ENCODE results near the gene PRMT7.

The PRMT7 gene

DNA sequence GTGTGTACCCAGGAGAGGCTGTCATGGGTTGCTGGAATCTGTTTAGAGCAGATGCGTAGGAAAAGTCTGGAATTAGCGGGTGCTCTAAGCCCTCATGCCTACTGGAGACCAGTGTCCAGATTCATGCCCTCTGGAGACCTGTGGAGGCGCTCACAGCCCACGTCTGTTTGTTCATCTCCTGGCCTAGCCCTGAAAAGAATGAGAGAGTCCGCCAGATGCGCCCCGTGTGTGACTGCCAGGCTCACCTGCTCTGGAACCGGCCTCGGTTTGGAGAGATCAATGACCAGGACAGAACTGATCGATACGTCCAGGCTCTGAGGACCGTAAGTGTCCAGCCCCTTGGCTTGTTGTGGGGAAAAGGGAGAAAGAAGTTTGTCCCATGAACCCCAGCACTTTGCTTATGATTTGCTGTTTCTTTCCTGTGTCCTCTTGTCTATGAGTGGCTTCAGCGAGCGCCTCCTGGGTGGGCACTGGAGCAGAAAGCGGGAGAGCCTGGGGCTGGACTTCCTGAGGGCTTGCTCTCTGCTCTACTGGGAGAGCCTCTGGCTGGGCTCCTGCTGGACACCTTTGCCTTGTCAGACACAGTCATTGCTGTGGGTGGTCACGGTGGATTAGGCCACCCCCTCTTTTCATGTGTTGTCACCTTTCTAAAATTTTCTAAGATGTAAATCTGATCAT, 35.3 kb downstream of the PRMT7 start:
- in situ Hi-C loops (cut with HindIII; ENCODE audit: low sequenced_read_pairs): no loop called here

DNA sequence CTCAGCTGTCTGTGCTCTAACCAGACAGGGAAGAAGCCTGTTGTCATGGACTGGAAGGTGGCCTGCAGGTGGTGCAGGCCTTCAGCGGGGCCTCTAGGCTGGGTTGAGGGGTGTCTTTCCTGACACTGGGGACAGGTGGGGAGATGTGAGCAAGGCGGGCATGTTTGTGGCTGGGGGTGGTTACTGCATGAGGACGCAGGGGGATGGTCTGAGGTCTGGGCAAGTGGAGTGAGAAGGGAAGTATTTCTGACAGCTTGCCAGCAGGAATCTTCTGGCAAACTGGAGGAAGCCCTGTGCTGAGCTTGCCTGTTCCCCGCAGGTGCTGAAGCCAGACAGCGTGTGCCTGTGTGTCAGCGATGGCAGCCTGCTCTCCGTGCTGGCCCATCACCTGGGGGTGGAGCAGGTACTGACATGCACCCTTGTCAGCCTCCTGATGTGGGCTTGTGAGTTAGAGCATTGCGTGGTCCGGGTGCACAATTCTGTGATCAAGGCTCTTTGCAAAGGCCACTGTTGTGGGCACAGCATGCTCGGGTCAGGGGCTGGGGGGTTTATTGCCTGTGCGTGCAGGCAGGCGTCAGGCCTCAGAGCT, 36.2 kb downstream of the PRMT7 start:
- in situ Hi-C loops (cut with HindIII; ENCODE audit: low sequenced_read_pairs): no loop called here

DNA sequence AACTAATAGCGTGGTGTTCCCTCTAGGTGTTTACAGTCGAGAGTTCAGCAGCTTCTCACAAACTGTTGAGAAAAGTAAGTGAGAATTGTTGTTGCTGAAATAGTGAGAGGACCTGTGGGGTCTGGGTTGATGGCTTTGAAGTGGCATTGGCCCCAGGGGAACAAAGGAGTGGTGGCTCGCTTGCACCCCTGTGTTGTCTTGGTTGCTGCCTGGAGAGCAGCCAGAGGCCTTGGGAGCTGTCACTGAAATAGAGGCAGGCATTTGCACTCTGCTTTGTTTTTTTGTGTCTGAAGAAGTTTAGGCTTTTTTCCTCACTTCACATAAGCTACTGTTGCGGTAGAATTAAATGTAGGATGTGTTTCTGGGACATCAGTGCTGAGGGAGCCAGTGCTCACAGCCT, 36.8 kb downstream of the PRMT7 start:
- in situ Hi-C loops (cut with HindIII; ENCODE audit: low sequenced_read_pairs): no loop called here

DNA sequence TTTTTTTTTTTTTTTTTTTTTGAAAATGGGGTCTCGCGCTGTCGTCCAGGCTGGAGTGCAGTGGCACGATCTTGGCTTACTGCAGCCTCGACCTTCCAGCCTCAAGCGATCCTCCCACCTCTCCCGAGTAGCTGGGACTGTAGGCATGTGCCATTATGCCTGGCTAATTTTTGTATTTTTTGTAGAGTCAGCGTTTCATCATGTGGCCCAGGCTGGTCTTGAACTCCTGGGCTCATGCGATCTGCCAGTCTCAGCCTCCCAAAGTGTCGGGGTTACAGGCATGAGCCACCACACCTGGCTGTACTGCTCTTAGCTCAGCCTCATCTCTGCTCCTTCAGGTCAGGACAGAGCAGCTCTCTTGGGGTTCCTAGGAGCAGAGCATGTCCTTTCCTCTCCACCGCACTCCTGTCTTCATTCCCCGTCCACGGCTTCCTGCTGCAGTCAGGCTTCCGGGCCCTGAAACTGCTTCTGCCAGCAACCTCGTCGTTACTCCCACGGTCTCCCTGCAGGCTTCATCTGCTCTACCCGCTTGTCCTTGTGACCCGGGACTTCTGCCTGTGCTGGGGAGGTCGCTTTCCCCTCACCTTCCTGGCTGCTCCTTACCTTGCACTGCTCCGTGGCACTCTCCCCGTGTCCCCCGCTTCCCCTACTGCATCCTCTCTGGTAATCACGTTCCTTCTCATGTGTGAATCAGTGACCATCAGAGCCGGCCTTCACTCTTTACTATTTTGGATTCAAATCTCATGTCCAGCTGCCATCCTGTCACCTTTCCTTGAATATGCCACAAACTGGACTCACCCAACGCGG, 38.0 kb downstream of the PRMT7 start:
- in situ Hi-C loops (cut with HindIII; ENCODE audit: low sequenced_read_pairs): no loop called here

DNA sequence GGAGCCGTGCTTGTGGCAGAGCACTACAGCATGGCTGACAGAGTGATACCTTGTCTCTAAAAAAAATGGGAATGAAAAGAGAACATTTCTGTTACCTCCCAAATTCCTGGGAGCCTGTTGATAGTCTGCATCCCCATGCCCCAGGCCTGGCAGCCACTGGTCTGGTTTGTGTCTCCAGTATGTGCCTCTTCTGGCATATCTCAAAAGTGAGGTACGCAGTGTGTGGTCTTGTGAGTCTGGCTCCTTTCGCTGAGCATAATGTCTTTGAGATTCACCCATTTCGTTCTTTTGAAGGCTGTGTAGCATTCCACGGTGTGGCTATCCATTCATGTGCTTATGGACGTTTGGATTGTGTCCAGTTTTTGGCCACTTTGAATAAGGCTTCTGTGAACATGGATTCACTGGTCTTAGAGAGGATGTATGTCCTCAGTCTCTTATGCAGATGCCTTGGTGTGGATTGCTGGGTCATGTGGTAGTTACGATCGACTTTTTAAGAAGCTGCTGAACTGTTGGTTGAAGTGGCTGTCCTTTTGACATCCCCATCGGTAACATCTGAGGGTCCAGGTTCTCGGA, 39.1 kb downstream of the PRMT7 start:
- in situ Hi-C loops (cut with HindIII; ENCODE audit: low sequenced_read_pairs): no loop called here

DNA sequence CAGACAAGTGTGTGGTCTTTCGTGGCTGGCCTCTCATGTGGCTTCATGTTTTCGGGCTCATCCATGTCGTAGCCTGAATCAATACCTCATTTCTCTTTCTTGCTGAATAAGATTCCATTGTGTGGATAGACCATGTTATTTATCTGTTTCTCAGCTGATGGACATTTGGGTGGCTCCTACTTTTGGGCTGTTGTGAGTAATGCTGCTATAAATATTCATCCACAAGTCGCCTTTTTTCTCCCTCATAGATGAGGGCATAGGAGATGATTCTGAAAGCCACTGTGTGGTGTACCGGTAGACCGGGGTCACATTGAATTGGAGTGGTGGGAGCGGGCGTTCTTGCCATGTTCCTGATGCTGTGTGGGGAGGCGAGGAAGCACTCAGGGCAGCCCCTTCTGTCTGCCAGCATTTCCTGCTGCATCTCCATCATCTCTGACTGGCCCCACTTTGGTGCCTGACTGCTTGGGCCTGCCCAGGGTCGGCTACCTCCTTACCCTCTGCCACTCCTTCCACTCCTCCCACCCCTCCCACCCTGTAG, 40.1 kb downstream of the PRMT7 start:
- in situ Hi-C loops (cut with HindIII; ENCODE audit: low sequenced_read_pairs): no loop called here

DNA sequence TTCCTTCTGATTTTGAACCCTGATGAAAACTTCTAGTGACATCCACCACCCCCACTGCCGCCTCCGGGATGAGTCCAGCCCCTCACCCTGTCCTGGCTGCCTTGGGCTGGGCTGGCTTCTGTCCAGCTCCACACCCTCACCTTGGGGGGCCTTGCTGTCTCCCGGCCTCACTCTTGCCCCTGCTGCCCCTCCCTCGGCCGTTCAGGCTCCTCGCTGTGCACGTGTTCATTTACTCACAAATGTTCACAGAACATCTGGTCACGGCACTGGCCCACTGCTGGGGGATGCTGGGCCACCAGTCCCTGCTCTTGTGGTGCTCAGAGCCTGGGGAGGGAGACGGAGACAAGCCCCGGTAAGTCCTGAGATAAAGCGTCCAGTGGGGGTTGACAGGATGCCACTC, 40.6 kb downstream of the PRMT7 start:
- in situ Hi-C loops (cut with HindIII; ENCODE audit: low sequenced_read_pairs): no loop called here

DNA sequence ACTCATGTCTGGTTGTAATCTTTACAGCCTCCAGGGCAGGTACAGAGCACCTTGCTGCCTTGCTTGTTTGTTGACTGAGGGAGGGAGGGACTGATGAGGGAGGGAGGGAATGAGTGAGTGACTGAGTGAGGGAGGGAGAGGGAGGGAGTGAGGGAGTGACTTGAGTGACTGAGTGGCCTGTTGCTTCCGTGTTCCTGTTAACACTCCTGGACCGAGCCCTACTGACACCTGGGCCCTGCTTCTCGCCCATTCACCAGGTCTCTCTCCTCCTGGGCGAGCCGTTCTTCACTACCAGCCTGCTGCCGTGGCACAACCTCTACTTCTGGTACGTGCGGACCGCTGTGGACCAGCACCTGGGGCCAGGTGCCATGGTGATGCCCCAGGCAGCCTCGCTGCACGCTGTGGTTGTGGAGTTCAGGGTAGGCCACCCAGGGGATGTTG, 41.2 kb downstream of the PRMT7 start:
- in situ Hi-C loops (cut with HindIII; ENCODE audit: low sequenced_read_pairs): no loop called here

DNA sequence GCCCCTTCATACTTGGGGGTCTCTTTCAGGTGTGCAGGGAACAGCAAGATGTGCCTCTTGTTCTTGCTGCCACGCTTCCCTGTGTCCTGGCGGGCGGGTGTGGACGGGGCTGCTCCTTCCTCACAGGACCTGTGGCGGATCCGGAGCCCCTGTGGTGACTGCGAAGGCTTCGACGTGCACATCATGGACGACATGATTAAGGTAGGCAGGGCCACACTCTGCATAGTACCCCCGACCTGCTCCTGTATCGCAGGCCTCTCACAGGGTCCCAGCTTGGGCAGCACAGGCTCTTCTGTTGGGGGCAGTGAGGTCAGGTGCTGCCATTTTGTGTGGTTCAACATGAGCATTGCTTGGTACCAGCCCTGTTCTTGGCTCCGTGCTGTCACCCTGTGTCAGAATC, 42.5 kb downstream of the PRMT7 start:
- in situ Hi-C loops (cut with HindIII; ENCODE audit: low sequenced_read_pairs): no loop called here

DNA sequence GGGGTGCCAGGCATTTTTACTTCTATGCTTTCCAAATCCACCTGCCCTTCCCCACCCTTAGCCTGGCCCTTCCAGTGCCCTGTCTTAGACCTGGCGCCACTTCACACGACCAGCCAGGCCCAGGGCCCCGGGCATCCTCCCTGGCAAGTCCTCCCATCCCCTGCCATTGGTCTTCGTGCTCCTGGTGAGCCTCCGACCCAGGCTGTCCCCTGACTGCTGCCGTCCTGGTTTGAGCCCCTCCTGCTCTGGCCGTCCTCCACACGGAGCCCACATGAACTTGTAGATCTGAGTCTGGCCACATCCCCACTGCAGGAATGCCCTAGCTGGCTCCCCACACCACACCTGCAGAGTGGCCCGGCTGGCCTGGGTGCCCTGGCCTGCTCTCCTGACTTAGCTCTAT, 44.0 kb downstream of the PRMT7 start:
- in situ Hi-C loops (cut with HindIII; ENCODE audit: low sequenced_read_pairs): no loop called here

DNA sequence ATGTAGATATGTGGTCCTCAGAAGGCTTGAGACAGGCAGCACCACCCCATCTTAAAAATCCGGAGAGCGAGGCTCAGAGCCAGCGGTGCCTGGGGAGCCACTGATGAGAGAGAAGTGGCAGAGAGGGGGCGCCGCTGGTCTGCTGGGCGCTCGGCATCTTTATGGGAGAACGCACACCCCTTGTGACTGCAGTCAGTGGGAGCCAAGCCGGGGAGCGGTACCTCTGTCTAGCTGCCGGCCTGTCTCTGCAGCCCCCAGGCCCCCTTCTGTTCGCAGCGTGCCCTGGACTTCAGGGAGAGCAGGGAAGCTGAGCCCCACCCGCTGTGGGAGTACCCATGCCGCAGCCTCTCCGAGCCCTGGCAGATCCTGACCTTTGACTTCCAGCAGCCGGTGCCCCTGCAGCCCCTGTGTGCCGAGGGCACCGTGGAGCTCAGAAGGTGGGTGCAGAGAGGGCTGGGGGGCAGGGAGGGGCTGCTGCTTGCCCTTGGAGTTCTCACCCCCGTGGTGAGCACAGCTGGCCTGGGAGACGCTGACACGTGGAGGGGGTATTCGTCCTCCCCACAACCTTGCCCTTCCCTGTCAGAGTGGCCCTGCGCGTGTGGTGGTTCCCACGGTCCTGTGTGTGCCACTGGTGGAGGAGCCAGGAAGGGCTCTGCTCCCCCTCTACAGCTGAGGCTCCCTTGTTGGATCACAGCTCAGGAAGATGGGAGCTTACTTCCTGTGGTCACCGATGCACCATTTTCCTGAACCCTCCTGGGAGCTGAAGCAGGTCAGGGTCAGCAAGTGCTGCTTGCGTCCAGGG, 44.8 kb downstream of the PRMT7 start:
- in situ Hi-C loops (cut with HindIII; ENCODE audit: low sequenced_read_pairs): no loop called here

DNA sequence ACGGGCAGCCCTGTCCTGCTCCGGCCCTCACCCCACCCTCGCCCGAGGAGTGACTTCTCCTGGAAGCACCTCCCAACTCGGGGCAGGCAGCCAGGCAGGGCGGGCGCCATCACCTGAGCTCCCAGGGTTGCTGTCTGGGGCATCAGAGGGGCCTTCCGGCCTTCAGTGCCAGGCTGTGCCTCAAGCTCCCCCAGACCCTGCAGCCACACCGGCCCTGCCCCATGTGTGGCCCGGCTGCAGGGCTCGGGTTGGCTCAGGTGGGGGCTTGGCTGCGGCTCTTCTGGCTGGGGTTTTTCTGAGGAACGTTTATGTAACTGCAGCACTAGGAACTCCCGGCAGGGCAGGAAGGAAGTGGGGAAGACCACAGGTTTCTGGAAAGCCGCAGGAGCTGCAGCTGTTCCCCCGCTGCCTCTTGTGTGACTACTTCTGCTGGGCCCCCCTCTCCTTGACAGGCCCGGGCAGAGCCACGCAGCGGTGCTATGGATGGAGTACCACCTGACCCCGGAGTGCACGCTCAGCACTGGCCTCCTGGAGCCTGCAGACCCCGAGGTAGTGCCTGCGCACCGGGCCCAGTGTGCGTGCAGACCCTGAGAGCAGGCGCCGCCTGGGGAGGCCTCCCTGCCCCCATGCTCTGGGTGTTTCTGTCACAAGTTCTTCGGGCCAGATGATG, 45.6 kb downstream of the PRMT7 start:
- in situ Hi-C loops (cut with HindIII; ENCODE audit: low sequenced_read_pairs): no loop called here

DNA sequence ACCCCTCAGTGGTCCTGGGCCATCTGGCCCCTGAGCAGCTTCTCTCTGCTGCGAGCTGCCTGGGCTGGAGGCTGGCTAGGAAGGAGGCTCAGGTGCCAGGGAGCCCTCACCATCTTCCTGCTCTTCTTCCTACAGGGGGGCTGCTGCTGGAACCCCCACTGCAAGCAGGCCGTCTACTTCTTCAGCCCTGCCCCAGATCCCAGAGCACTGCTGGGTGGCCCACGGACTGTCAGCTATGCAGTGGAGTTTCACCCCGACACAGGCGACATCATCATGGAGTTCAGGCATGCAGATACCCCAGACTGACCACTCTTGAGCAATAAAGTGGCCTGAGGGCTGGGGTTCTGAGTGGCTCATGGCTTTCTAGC, 46.1 kb downstream of the PRMT7 start:
- in situ Hi-C loops (cut with HindIII; ENCODE audit: low sequenced_read_pairs): no loop called here

DNA sequence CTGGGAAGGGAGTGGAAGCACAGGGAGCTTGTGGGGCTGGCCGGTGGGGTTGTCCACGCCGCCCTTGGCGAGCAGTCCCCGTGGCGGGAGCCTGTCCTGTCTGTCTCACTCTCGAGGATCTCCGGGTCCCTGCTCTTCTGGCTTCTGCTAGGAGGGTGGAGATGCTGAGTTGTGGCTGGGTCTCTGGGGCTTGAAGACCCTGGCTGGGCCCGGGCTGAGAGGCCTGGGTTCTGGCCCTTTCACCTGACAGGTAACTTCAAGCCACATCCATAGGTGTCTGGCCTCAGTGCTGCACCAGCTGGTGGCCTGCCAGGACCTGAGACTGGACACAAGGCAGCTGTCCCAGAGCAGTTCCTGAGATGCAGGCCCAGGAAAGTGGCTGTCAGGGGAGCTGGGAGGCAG, 46.7 kb downstream of the PRMT7 start:
- in situ Hi-C loops (cut with HindIII; ENCODE audit: low sequenced_read_pairs): no loop called here

DNA sequence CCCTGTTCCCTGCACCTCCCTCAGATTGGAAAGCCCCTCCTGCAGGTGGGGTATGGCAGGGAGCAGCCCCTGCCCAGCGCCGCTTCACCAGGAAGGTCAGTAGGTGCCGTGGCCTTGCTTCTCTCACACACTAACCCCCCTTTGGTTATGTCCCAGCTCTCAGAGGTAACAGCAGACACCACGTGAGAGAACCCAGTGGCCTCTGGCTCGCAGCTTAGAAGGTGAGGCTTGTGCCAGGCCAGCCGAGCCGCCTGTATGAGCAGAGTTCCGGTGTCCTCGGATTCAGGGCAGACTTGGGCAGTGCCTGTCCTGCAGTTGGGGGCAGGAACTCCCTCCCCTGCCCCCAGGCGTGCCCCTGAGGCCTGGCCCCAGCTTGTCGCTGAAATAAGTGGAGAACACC, 47.1 kb downstream of the PRMT7 start:
- in situ Hi-C loops (cut with HindIII; ENCODE audit: low sequenced_read_pairs): no loop called here

DNA sequence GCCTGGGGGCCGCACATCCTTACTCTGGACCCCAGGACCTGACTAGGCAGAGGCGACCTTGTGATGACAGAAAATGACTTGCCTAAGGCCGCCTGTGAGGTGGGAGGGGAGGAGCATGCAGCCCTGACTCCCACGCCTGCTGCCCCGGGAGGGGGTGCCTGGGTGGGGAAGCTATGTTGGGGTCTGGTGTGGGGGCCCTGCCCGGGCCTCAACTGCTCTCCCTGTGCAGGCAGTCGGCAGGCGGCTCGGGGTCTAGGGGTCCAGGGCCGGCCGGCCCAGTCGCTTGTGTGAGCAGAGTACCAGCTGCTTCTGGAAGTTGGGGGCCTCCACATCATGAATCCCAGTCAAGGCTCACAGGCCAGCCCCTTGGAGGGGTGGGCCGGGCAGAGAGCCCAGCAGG, 48.1 kb downstream of the PRMT7 start:
- in situ Hi-C loops (cut with HindIII; ENCODE audit: low sequenced_read_pairs): no loop called here

DNA sequence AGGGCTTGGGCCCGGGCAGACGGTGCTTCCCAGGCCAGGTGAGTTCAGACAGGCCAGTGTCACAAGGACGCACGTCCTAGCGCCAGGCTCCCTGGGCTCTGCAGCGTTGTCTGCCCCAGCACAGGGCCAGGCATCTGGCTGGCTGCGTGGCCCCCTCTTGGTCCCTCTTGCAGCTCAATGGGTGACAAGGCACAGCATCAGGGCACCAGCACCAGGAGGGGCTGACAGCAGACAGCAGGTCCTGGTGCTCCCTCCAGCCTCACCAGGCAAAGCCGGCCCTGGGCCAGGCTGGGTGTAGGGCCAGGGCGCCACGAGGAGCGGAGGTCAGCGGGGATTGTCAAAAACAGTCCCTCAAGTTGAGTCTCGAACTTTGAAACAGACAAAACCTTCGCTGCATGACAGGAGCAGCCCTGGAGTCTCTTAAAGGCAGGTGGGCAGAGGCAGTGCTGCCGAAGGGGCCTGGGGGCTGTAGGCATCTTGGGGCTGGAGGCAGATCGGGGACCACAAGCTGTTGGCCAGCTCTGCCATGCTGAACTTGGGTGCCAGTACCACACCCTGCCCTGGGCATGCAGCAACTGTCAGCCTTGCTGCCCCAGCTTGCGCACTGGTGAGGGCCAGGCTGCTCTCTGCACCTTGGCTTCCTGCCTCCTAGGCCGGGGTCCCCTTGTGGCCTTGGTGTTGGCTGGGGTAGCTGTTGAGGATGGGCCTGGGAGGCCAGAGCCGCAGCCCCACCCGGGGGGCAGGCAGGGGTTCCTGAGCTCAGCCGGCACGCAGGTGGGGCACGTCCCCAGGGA, 48.8 kb downstream of the PRMT7 start:
- in situ Hi-C loops (cut with HindIII; ENCODE audit: low sequenced_read_pairs): no loop called here

DNA sequence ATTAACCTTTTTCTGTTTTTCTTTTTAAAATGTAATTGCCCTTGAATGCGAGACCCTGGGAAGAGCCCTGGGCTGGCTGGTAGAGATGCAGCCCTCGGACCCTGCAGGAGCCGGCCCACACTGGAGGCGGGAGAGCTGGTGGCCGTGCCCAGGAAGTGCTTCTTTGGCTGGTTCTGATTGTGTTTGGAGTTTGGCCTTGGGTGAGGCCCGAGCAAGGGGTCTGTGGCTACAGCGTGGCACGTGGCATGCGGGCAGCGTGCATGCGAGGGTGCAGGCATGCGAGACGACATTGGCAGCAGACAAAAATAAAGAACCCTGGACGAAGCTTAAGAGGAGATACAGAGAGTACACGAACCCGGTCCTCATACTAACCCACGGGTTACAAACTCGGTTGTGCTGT, 49.7 kb downstream of the PRMT7 start:
- in situ Hi-C loops (cut with HindIII; ENCODE audit: low sequenced_read_pairs): no loop called here

DNA sequence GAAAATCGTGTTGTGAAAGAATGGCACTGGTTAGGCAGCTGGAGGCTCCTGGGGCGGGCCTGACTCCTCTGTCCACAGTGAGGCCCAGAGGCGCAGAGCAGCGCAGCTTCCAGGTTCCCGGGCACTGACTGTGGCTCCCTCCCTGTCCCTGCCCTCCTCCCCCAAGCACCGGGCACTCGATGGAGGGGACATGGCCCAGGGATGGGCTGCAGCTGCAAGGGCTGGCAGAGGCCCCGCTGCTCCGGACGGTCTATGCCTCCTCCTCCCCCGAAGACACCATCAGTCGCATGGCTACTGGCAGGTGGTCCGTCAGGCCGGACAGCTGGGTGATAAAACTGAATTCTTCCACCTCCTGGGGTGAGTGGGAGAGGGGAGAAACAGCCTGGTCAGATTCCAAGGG, 50.1 kb downstream of the PRMT7 start:
- in situ Hi-C loops (cut with HindIII; ENCODE audit: low sequenced_read_pairs): no loop called here

DNA sequence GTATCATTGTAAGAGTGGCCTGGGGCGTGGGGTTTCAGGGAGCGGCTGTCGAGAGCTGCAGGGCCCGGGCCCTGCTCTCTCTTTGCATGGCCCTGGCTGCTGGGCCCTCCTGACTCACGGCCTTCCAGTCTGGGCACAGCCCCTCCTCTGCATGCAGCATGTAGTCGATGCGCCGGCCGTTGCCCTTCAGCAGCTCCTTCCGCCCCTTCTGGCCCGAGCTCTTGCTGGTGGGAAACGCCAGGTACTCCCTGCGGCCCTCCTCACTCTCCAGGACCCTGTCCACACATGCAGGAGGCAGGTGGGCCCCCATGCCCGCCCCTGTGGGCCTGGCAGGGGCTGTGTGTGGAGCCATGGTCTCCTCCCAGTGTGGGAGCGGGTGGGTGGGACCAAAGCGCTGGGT, 50.7 kb downstream of the PRMT7 start:
- in situ Hi-C loops (cut with HindIII; ENCODE audit: low sequenced_read_pairs): no loop called here

Measured in DLD1 (cell line).